GM18868 (cell line): Measurements from ENCODE around the gene SUN2.

Experiments
- ATAC-seq: cut with Tn5 transposase; IDR thresholded peaks from one replicate; pipeline ENCODE4 v1.9.1; 2021; ENCODE audit warnings: mild to moderate bottlenecking, moderate library complexity; ENCODE audit not compliant: unreplicated experiment

The SUN2 gene

GRCh38 chr22:38699143-38699542, 56.7 kb downstream of the SUN2 start:
- ATAC-seq: no peak

GRCh38 chr22:38698407-38699094, 57.2 kb downstream of the SUN2 start:
- ATAC-seq: no peak

GRCh38 chr22:38697425-38698089, 58.2 kb downstream of the SUN2 start:
- no peak for ATAC-seq

- no peak for ATAC-seq
These were observed 59.0 kb downstream of the SUN2 start for GRCh38 chr22:38696606-38697424.

GRCh38 chr22:38694940-38695339, 60.9 kb downstream of the SUN2 start:
- no peak for ATAC-seq

GRCh38 chr22:38694049-38694448, 61.7 kb downstream of the SUN2 start:
- no peak for ATAC-seq

- ATAC-seq: no peak
These were observed 66.1 kb downstream of the SUN2 start for GRCh38 chr22:38689651-38690050.

- no peak for ATAC-seq
These were observed 70.0 kb downstream of the SUN2 start for GRCh38 chr22:38685761-38686160.

- no peak for ATAC-seq
These were observed 70.9 kb downstream of the SUN2 start for GRCh38 chr22:38684895-38685294.
